SU-DHL-6 (cell line): ENCODE measurements around the gene VAT1L.

Source experiments
- H2AFZ ChIP-seq: fragments of 200-600 bp; sonication (generic); 2 replicates; pipeline ENCODE4 v1.6.1; 2014; ENCODE audit warnings: low read depth, mild to moderate bottlenecking, moderate library complexity, mixed read lengths, antibody characterized with exemption, low read length; ENCODE audit not compliant: severe bottlenecking
- H3F3A ChIP-seq: fragments of 200-600 bp; shearing (Covaris generic); 2 replicates; pipeline ENCODE4 v1.6.0; 2016; ENCODE audit warnings: antibody characterized with exemption, mild to moderate bottlenecking; ENCODE audit not compliant: insufficient read depth
- H3K27ac ChIP-seq: fragments of 200-600 bp; sonication (generic); 2 replicates; pipeline ENCODE4 v1.5.1; 2016; ENCODE audit warnings: low read depth, mild to moderate bottlenecking, low read length, moderate library complexity, mixed read lengths
- H3K27me3 ChIP-seq: fragments of 200-600 bp; sonication (generic), shearing (Covaris generic); 2 replicates; pipeline ENCODE4 v1.6.0; 2014; ENCODE audit warnings: mild to moderate bottlenecking, low read length
- H3K36me3 ChIP-seq: fragments of 200-600 bp; sonication (generic); 2 replicates; pipeline ENCODE4 v1.6.1; 2014; ENCODE audit warnings: mild to moderate bottlenecking, low read length, mixed read lengths
- H3K4me2 ChIP-seq: fragments of 300-600, 200-600 bp; shearing (Covaris generic), sonication (generic); 2 replicates; pipeline ENCODE4 v1.6.0; 2014; ENCODE audit warnings: low read length, low read depth, mild to moderate bottlenecking; ENCODE audit not compliant: poor library complexity, severe bottlenecking
- H3K4me3 ChIP-seq: fragments of 200-600 bp; sonication (generic); 2 replicates; pipeline ENCODE4 v1.5.1; 2014; ENCODE audit warnings: antibody characterized with exemption, low read length, mild to moderate bottlenecking, mixed read lengths; ENCODE audit not compliant: insufficient read depth, poor library complexity, severe bottlenecking
- H3K79me2 ChIP-seq: fragments of 200-600 bp; sonication (generic); 2 replicates; pipeline ENCODE4 v1.6.1; 2014; ENCODE audit warnings: mild to moderate bottlenecking, low read length, moderate library complexity; ENCODE audit not compliant: insufficient read depth
- H3K9ac ChIP-seq: fragments of 200-600 bp; sonication (generic); 2 replicates; pipeline ENCODE4 v1.7.0; 2014; ENCODE audit warnings: mild to moderate bottlenecking, low read length
- H3K9me2 ChIP-seq: fragments of 200-600 bp; sonication (generic); replicated peaks from 2 replicates; pipeline ENCODE4 v1.6.1; 2014; ENCODE audit warnings: low read length; ENCODE audit not compliant: insufficient read depth
- H3K9me3 ChIP-seq: fragments of 200-600 bp; sonication (generic); 2 replicates; pipeline ENCODE4 v1.6.1; 2014; ENCODE audit warnings: low read length, mixed read lengths; ENCODE audit not compliant: insufficient read depth
- H4K20me1 ChIP-seq: fragments of 200-600 bp; sonication (generic); 2 replicates; pipeline ENCODE4 v1.6.1; 2014; ENCODE audit warnings: low read depth, mild to moderate bottlenecking, antibody characterized with exemption, low read length, moderate library complexity, mixed read lengths
- EZH2phosphoT487 ChIP-seq: fragments of 200-600 bp; sonication (generic), shearing (Covaris generic); conservative IDR thresholded peaks from 2 replicates; pipeline ENCODE4 v1.6.1; 2018; ENCODE audit warnings: mild to moderate bottlenecking, antibody characterized with exemption, low read length, moderate library complexity, mixed read lengths
- TF ChIP-seq, protein P1 (sequence below): fragments of 200-600 bp; sonication (generic); IDR thresholded peaks from one replicate; pipeline ENCODE4 v1.5.1; 2017; ENCODE audit warnings: antibody characterized with exemption, mild to moderate bottlenecking, low read length, moderate library complexity; ENCODE audit not compliant: insufficient read depth, poor library complexity, severe bottlenecking

VAT1L gene

DNA sequence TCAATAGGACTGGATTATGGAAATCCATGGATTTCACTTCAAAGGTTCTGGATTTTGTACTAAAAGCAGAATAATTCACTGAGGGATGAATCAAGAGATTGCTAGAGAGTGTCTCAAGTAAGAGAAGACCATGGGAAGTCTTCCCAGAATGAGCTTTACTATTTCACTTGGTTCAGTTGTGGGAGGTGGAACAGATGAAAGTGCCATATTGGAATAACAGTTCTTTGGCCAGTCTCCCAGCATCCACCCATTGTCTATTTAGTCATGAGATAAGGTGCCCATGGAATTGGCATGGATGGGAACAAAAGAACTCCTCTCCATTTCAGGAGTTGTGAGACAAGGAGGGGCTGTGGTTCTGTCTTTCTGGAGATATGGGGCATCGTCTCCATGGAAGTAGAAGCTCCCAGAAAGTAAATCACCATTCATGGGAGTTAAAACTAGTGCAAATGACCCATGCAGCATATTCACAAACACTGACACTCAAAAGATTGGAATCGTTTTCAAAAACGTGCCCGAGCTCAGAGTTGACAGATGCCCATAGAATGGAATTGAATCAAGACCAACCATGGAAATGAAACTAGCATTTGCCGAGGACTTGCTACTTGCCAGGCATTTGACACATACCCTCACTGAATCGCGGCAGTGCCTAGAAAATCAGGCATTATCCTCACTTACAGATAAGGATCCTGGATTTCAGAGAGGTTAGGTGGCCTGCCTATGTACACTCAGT, 197.8 kb downstream of the VAT1L start:
- Histone ChIP-seq H3K9me2 (no peaks in the 10 kb centered on the region), H3K4me3 (no peak overlapping the region), H3F3A (no peaks in the 10 kb centered on the region), H2AFZ (no peak overlapping the region), H3K9ac (no peak overlapping the region), H3K27ac (no peak overlapping the region), H3K36me3 (no peaks in the 10 kb centered on the region), H3K79me2 (no peaks in the 10 kb centered on the region), H3K4me2 (no peak overlapping the region), H4K20me1 (no peaks in the 10 kb centered on the region), H3K9me3 (no peaks in the 10 kb centered on the region), H3K27me3 (no peaks in the 10 kb centered on the region)
- TF ChIP-seq, protein P1, sequence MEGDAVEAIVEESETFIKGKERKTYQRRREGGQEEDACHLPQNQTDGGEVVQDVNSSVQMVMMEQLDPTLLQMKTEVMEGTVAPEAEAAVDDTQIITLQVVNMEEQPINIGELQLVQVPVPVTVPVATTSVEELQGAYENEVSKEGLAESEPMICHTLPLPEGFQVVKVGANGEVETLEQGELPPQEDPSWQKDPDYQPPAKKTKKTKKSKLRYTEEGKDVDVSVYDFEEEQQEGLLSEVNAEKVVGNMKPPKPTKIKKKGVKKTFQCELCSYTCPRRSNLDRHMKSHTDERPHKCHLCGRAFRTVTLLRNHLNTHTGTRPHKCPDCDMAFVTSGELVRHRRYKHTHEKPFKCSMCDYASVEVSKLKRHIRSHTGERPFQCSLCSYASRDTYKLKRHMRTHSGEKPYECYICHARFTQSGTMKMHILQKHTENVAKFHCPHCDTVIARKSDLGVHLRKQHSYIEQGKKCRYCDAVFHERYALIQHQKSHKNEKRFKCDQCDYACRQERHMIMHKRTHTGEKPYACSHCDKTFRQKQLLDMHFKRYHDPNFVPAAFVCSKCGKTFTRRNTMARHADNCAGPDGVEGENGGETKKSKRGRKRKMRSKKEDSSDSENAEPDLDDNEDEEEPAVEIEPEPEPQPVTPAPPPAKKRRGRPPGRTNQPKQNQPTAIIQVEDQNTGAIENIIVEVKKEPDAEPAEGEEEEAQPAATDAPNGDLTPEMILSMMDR = no peak
- TF ChIP-seq EZH2phosphoT487 = no peak

DNA sequence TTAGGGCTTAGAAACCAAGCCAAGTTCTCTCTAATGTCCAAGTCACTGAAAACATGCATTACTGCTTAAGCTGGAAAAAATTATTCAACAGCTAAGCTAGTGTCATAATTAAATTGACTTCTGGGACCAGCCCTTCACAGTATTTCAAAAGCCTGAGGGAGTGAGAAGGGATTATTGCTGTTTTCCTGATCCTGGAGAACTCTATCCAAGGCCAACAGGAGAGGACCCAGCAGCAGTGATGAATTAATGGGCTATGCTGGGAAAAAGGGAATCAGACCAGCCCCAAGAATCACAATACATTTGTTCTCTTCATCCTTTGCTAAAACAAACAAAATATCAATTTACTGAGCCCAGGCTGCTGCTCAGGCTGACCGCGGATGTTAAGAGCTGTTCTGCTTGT, 199.4 kb downstream of the VAT1L start:
- no peaks in the 10 kb centered on the region for H3K9me2 ChIP-seq
- H3K36me3 ChIP-seq = no peaks in the 10 kb centered on the region
- TF ChIP-seq EZH2phosphoT487 = no peak
- TF ChIP-seq, protein P1 = no peak
- no peaks in the 10 kb centered on the region for H3K79me2 ChIP-seq
- no peak overlapping the region for H3K4me3 ChIP-seq
- no peaks in the 10 kb centered on the region for H3K27me3 ChIP-seq
- H3K9ac ChIP-seq = no peak overlapping the region
- no peaks in the 10 kb centered on the region for H3K9me3 ChIP-seq
- H4K20me1 ChIP-seq = no peaks in the 10 kb centered on the region
- no peaks in the 10 kb centered on the region for H3F3A ChIP-seq
- H2AFZ ChIP-seq = no peak overlapping the region
- no peak overlapping the region for H3K4me2 ChIP-seq
- H3K27ac ChIP-seq = no peak overlapping the region

DNA sequence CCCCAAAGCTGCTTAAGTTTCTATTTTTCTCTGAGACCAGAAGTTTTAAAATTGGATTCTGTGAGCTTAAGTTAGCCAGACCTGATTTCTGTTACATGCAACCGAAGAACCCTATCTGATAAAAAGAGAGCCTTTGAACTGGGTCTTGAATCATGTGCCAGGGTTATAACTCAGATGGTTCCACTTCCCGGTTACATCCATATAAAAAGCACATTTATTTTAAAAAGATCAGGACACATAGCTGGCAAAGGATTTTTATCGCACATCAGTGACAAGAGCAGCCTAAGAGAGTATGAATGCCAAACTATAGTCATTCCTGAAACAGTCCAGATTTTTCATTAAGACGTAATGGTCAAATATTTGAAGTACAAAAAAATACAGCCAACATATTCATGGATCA, 201.5 kb downstream of the VAT1L start:
- Histone ChIP-seq H4K20me1 (no peaks in the 10 kb centered on the region), H3K27ac (no peak overlapping the region), H3K9me2 (no peaks in the 10 kb centered on the region), H3K27me3 (no peaks in the 10 kb centered on the region), H3K79me2 (no peaks in the 10 kb centered on the region), H3K9me3 (no peaks in the 10 kb centered on the region), H2AFZ (no peak overlapping the region), H3K36me3 (no peaks in the 10 kb centered on the region), H3K4me3 (no peak overlapping the region), H3K9ac (no peak overlapping the region), H3F3A (no peaks in the 10 kb centered on the region), H3K4me2 (no peak overlapping the region)
- TF ChIP-seq EZH2phosphoT487 = no peak
- TF ChIP-seq, protein P1 = no peak
